Neural cell (in vitro differentiated cells): ENCODE data around the gene GLIS2. TPM values are rescaled to one million over a fixed set of nuclear protein-coding genes. Genes with fewer than 3 reads are reported as not detected.

ENCODE experiments used
- H2AFZ ChIP-seq: fragments of 200-600, 300-800 bp; sonication (generic), shearing (Covaris generic); 2 replicates; pipeline ENCODE4 v1.6.0; 2014; ENCODE audit warnings: low read depth, mild to moderate bottlenecking, antibody characterized with exemption, low read length, moderate library complexity
- H3F3A ChIP-seq: fragments of 200-600 bp; shearing (Covaris generic); 2 replicates; pipeline ENCODE4 v1.6.1; 2016; ENCODE audit warnings: mild to moderate bottlenecking, moderate library complexity, mixed read lengths, antibody characterized with exemption, low read length; ENCODE audit not compliant: insufficient read depth, poor library complexity, severe bottlenecking
- H3K27ac ChIP-seq: fragments of 200-600, 300-800 bp; sonication (generic), shearing (Covaris generic); 2 replicates; pipeline ENCODE4 v1.5.1; 2014; ENCODE audit warnings: mild to moderate bottlenecking, low read length, moderate library complexity
- H3K27me3 ChIP-seq: fragments of 300-800, 200-600 bp; sonication (generic), shearing (Covaris generic); 2 replicates; pipeline ENCODE4 v1.6.0; 2014; ENCODE audit warnings: mild to moderate bottlenecking, low read depth, low read length, moderate library complexity; ENCODE audit not compliant: insufficient read depth
- H3K36me3 ChIP-seq: fragments of 300-800, 200-600 bp; sonication (generic), shearing (Covaris generic); 2 replicates; pipeline ENCODE4 v1.5.1; 2014; ENCODE audit warnings: mild to moderate bottlenecking, antibody characterized with exemption, low read length, moderate library complexity; ENCODE audit not compliant: insufficient read depth
- H3K4me2 ChIP-seq: fragments of 300-800, 200-600 bp; sonication (generic), shearing (Covaris generic); 2 replicates; pipeline ENCODE4 v1.6.0; 2014; ENCODE audit warnings: mild to moderate bottlenecking, low read length
- H3K4me3 ChIP-seq: fragments of 300-800, 200-600 bp; sonication (generic), shearing (Covaris generic); 2 replicates; pipeline ENCODE4 v1.5.1; 2014; ENCODE audit warnings: mild to moderate bottlenecking, low read length, moderate library complexity
- H3K79me2 ChIP-seq: fragments of 200-600 bp; shearing (Covaris generic); replicated peaks from 2 replicates; pipeline ENCODE4 v1.6.0; 2014; ENCODE audit warnings: mild to moderate bottlenecking, low read length, moderate library complexity; ENCODE audit not compliant: insufficient read depth
- H3K9ac ChIP-seq: fragments of 300-800, 200-600 bp; sonication (generic), shearing (Covaris generic); 2 replicates; pipeline ENCODE4 v1.6.1; 2016; ENCODE audit warnings: mild to moderate bottlenecking, low read length, mixed read lengths
- H3K9me2 ChIP-seq: fragments of 200-600 bp; shearing (Covaris generic); 2 replicates; pipeline ENCODE4 v1.6.1; 2016; ENCODE audit warnings: mild to moderate bottlenecking, low read length, mixed read lengths; ENCODE audit not compliant: insufficient read depth
- H3K9me3 ChIP-seq: fragments of 200-600, 300-800 bp; sonication (generic), shearing (Covaris generic); 2 replicates; pipeline ENCODE4 v1.6.1; 2016; ENCODE audit warnings: mild to moderate bottlenecking, mixed run types, low read length, moderate library complexity, mixed read lengths
- H4K20me1 ChIP-seq: fragments of 200-600 bp; shearing (Covaris generic); 2 replicates; pipeline ENCODE4 v1.6.1; 2016; ENCODE audit warnings: mild to moderate bottlenecking, mixed run types; ENCODE audit not compliant: insufficient read depth
- CTCF ChIP-seq: fragments of 450-650 bp; IDR thresholded peaks from 2 replicates; pipeline ENCODE4 v1.5.1; 2014; ENCODE audit warnings: antibody characterized with exemption, mild to moderate bottlenecking, moderate library complexity; ENCODE audit not compliant: poor library complexity, severe bottlenecking
- EP300 ChIP-seq: fragments of 450-650 bp; conservative IDR thresholded peaks from 2 replicates; pipeline ENCODE4 v1.6.1; 2014; ENCODE audit warnings: antibody characterized with exemption, mild to moderate bottlenecking, moderate library complexity; ENCODE audit not compliant: poor library complexity, severe bottlenecking
- EZH2 ChIP-seq: fragments of 200-600, 300-800 bp; shearing (Covaris generic), sonication (generic); IDR thresholded peaks from 2 replicates; pipeline ENCODE4 v1.6.1; 2014; ENCODE audit warnings: antibody characterized with exemption, low read length, borderline replicate concordance, mild to moderate bottlenecking; ENCODE audit not compliant: insufficient read depth, poor library complexity, severe bottlenecking
- MXI1 ChIP-seq: fragments of 450-650 bp; conservative IDR thresholded peaks from 2 replicates; pipeline ENCODE4 v1.6.1; 2014; ENCODE audit warnings: antibody characterized with exemption, mild to moderate bottlenecking; ENCODE audit not compliant: poor library complexity, severe bottlenecking
- POLR2AphosphoS5 ChIP-seq: IDR thresholded peaks from 2 replicates; pipeline ENCODE4 v1.6.1; 2012
- RAD21 ChIP-seq: fragments of 450-650 bp; conservative IDR thresholded peaks from 2 replicates; pipeline ENCODE4 v1.6.1; 2014; ENCODE audit warnings: antibody characterized with exemption, mild to moderate bottlenecking, moderate library complexity
- REST ChIP-seq: IDR thresholded peaks from 2 replicates; pipeline ENCODE4 v1.6.1; 2012; ENCODE audit warnings: borderline replicate concordance
- SMC3 ChIP-seq: fragments of 450-650 bp; conservative IDR thresholded peaks from 2 replicates; pipeline ENCODE4 v1.6.1; 2014; ENCODE audit warnings: antibody characterized with exemption, mild to moderate bottlenecking, moderate library complexity; ENCODE audit not compliant: poor library complexity
- TAF1 ChIP-seq: IDR thresholded peaks from 2 replicates; pipeline ENCODE4 v1.6.1; 2012; ENCODE audit warnings: low read depth
- polyA plus RNA-seq: library from polyadenylated mRNA; depleted of rRNA; stranded (reverse); fragments of >200 nt; gene quantifications from 2 replicates; pipeline ENCODE4 v1.2.3, GENCODE V29; 2014

The GLIS2 gene
- polyA plus RNA-seq, 1 donor from 2014 or later = 2.6 TPM

GRCh38 chr16:4350787-4351659, 35.2 kb downstream of the GLIS2 start, which contains the start of gene PAM16:
TSS of gene PAM16 (minus strand) at chr16:4351321. CDS start at chr16:4351234, 87 bp downstream.
- Histone ChIP-seq H3K36me3 (no peaks in the 10 kb centered on the region), H3K9me3 (no peaks in the 10 kb centered on the region), H3K9me2 (no peaks in the 10 kb centered on the region), H3K4me3 (peak within 1 kb of the TSS; percentile 94), H3K9ac (peak within 1 kb of the TSS; percentile 68), H3K79me2 (peaks cover 10% of the 10 kb centered on the region), H3K4me2 (peak within 1 kb of the TSS; percentile 62), H4K20me1 (no peaks in the 10 kb centered on the region), H2AFZ (peak within 1 kb of the TSS; percentile 21), H3F3A (no peaks in the 10 kb centered on the region), H3K27me3 (no peaks in the 10 kb centered on the region), H3K27ac (peak within 1 kb of the TSS; percentile 28)
- TF ChIP-seq TAF1 = no peak
- TF ChIP-seq EP300 = no peak
- peak; percentile 51 for TF ChIP-seq CTCF
- no peak for TF ChIP-seq EZH2
- TF ChIP-seq POLR2AphosphoS5 = no peak
- peak; percentile 41 for TF ChIP-seq RAD21
- TF ChIP-seq REST = no peak
- TF ChIP-seq SMC3 = peak; percentile 48
- TF ChIP-seq MXI1 = peak; percentile 98

- no peak overlapping the region for H2AFZ ChIP-seq
- H3K79me2 ChIP-seq = peaks cover 6% of the 10 kb centered on the region
- TF ChIP-seq EP300 (no peak), TAF1 (no peak), RAD21 (no peak), REST (no peak), MXI1 (no peak), POLR2AphosphoS5 (no peak), CTCF (no peak), EZH2 (no peak), SMC3 (no peak)
- H3F3A ChIP-seq = no peaks in the 10 kb centered on the region
- no peak overlapping the region for H3K27ac ChIP-seq
- H3K9ac ChIP-seq = no peak overlapping the region
- no peaks in the 10 kb centered on the region for H3K9me2 ChIP-seq
- no peak overlapping the region for H3K4me3 ChIP-seq
- no peak overlapping the region for H3K4me2 ChIP-seq
- H4K20me1 ChIP-seq = no peaks in the 10 kb centered on the region
- H3K27me3 ChIP-seq = no peaks in the 10 kb centered on the region
- no peaks in the 10 kb centered on the region for H3K36me3 ChIP-seq
- no peaks in the 10 kb centered on the region for H3K9me3 ChIP-seq
Observed at GRCh38 chr16:4351880-4352279, 36.0 kb downstream of the GLIS2 start.
